ENCODE measurements around the gene RGS16. TPM values are rescaled to one million over a fixed set of nuclear protein-coding genes. Genes with fewer than 3 reads are reported as not detected.
"Not testable (repeated sequence)": the region's sequence is repeated elsewhere in the genome, so short reads cannot be mapped to it uniquely, and the experiment has no call there.

The RGS16 gene, protein sequence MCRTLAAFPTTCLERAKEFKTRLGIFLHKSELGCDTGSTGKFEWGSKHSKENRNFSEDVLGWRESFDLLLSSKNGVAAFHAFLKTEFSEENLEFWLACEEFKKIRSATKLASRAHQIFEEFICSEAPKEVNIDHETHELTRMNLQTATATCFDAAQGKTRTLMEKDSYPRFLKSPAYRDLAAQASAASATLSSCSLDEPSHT
- total RNA-seq: 1.9 TPM
- long read RNA-seq, transcript RGS16-201 (5 exons, 2,427 nt): major isoform, 9 of 14 reads
- long read RNA-seq, partial matches to known transcripts: 3 of 14 reads
- long read RNA-seq, other reads (novel, unspliced or antisense): 2 of 14 reads

DNA sequence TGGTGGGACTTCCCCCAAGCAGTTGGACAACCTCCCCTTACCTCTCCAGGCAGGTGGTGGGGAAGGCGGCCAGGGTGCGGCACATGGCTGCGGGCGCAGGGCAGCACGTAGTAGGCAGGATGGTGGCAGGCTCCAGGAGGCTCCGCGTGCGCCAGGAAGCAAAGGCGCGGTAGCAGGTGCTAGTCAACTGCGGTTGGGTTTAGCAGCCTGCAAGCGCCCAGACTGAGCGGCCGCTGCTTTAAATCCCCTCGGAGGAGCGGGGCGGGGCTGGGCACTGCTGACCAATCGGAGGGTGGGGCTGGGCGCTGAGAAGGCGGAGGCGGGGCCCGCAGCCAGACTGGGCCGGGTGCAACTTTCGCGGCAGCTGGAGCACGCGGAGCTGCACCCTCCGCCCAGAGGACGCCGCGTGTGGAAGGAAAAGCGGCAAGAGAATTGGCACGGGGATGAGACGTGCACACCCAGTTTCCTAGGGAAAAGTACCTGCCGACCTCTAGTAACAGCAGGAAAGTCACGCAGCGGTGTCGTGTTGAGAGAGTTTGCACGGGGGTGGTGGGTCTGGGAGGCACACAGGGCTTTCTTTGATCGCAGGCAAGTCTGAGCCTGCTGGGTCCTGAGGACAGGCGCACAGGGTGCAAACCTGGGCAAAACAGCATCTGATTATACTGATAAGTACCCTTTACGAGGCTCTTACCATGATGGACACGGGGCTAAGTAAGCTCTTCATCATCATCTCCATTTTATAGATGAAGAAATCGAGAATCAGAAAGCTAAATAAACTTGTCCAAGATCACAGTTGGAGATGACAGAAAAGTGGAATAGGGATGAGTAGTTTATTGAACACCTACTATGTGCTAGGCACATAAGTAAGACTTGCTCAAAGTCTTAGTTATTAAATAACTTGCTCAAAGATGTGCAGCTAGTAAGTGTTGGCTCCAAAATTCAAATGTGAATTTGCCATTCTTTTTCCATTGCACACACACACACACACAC is at the start of gene RGS16:
TSS of gene RGS16 (minus strand) at position 215 of the 990 bp plus-strand sequence. CDS start at position 85, 130 bp downstream.
- intact Hi-C loops (cut with DNase I): loop anchor here (5.0 kb wide), 2 partner anchors 118 to 233 kb away; partner anchors contain the start of gene DHX9
- peak; percentile 97 for DNase-seq (ENCODE audit: low spot score)

DNA sequence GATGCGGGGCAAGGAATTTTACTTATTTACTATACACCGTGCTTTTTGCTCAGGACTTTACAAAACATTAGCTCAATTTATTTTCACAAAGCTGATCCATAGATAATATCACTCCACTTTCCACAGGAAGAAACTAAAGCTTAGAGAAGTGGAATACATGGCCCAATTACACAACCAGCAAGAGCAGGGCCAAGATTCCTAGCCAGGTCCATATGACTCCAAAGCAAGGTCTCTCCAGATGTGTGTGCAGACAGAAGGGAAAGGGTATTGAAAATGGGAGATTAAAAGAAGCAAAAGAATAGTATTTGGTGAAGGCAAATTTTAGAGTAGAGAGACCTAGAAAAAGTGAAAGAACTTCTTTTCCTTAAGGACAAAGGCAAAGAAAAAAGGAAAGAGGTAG is 49.8 kb upstream of the RGS16 start:
- no peak for DNase-seq (ENCODE audit: low spot score)
- intact Hi-C loops (cut with DNase I): no loop called here

- DNase-seq (ENCODE audit: low spot score): no peak
- intact Hi-C loops (cut with DNase I): no loop called here
These were observed 48.7 kb upstream of the RGS16 start for GRCh38 chr1:182652933-182653332.

DNA sequence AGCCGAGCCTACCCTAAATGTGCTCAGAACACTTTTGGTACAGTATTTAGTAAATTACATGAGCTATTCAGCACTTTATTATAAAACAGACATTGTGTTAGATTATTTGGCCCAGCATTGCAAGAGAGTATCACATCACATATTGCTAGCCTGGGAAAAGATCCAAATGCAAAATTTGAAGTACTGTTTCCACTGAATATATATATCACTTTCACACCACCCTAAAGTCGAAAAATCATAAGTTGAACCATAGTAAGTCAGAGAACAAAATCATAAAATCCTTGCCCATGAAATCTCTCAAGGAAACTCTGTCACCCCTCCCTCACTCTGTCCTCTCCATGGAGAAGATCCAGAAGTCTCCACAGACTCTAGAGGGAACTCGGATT is 47.1 kb upstream of the RGS16 start:
- DNase-seq (ENCODE audit: low spot score): no peak
- intact Hi-C loops (cut with DNase I): no loop called here

GRCh38 chr1:182650678-182651338 is 46.6 kb upstream of the RGS16 start:
- no peak for DNase-seq (ENCODE audit: low spot score)
- intact Hi-C loops (cut with DNase I): no loop called here

- no peak for DNase-seq (ENCODE audit: low spot score)
- intact Hi-C loops (cut with DNase I): no loop called here
These were observed 44.9 kb upstream of the RGS16 start for GRCh38 chr1:182649041-182649440.

DNA sequence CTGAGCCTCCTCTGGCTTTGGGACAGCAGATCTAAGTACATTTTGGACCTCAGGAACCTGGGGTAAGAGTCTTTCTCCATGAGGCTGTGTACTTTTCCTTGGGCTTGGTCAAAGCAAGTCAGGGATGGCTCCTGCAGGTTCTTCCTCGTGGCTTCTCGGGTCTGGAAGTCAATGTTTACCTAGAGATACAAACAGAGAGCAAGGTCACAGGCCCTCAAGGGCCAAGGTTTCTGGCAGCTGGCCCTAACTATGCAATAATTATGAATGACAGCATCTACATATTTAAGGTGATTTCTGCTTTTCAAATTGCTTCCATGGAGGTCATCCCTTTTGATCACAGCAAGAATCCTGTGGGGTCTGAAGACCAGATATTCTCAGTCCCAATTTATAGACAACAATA is 42.5 kb upstream of the RGS16 start:
- no peak for DNase-seq (ENCODE audit: low spot score)
- intact Hi-C loops (cut with DNase I): no loop called here

DNA sequence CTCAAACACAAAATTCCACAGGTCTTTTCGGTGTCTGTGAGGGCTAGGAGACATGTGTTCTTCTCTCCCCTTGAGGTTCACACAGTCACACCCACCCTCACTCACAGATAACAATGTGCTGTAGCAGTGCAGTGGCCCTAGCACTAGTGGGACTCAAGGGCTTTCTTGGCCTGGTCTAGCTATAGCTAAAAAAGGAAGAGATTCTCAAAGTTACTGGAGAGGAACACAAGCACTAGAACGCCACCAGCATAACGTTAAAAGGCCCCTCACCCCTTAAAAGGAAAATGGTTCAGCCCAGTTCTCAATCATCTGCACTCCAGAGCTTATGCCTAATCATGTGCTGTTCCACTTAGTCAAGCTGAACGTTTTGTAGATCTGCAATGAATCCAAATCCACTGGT is 40.7 kb upstream of the RGS16 start:
- no peak for DNase-seq (ENCODE audit: low spot score)
- intact Hi-C loops (cut with DNase I): no loop called here

DNA sequence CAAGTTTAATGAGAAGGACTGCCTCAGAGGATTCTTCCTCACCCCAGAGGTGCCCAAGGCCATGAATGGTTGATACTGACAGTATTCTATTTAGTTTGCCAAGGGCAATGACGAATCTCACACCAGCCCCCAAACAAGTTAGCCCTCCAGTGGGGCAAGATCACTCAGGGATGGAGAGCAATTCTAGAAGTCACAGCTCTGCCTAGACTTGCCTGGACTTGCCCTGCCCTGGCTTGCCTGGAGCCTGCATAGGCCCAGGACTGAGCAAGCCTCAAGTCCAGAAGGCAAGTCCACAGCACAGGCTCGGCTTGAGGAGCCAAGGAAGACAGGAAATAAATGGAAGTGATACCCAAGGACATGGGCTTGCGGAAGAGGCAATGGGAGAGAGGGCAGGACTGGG is 39.5 kb upstream of the RGS16 start:
- DNase-seq (ENCODE audit: low spot score): no peak
- intact Hi-C loops (cut with DNase I): no loop called here

DNA sequence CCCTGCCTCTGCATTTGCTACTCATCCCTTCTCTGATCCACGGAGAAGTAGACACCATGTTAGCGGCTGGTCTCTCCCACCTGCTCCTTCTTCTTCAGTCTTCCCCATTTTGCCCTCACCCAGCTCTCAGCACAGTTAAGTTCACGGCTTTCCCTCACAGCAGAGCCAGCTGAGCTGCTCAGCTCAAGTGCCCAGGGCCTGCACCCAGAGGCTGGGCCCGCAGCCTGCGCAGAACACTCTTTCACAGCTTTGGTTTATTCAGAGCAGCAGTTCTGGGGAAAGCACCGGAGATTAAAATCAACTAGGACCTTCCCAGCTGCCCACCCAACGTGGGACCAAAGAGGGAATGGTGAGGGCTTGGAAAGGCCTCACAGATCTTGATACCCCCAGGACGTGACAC is 38.3 kb upstream of the RGS16 start:
- no peak for DNase-seq (ENCODE audit: low spot score)
- intact Hi-C loops (cut with DNase I): no loop called here

DNA sequence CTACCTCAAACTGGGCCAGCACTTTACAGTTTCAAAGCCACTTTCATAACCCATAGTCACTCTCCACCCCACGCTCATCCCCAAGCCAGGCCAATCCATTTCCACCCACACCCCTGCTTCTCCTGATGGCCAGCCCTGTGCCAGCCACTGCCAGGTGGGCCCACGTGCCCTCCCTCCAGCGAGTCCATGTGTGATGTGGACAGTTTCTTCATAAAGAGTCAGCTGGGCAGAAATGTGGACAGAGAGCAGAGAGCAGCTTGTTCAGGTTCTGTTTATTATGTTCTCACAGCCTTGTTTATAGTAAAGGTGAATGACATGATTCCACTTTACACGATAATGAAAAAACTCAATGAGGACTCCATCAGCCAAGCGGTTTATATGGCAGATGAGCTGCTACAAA is 37.4 kb upstream of the RGS16 start:
- no peak for DNase-seq (ENCODE audit: low spot score)

GRCh38 chr1:182639330-182639729 is 35.1 kb upstream of the RGS16 start:
- DNase-seq (ENCODE audit: low spot score): no peak
- intact Hi-C loops (cut with DNase I): no loop called here

More for the DNA sequence above, 37.4 kb upstream of the RGS16 start:
- intact Hi-C loops (cut with DNase I): no loop called here

- DNase-seq (ENCODE audit: low spot score): no peak
- intact Hi-C loops (cut with DNase I): no loop called here
These were observed 33.6 kb upstream of the RGS16 start for GRCh38 chr1:182637769-182638168.

GRCh38 chr1:182635871-182636270 is 31.7 kb upstream of the RGS16 start:
- DNase-seq (ENCODE audit: low spot score): no peak
- intact Hi-C loops (cut with DNase I): no loop called here

- intact Hi-C loops (cut with DNase I): no loop called here
- no peak for DNase-seq (ENCODE audit: low spot score)
These were observed 30.3 kb upstream of the RGS16 start for GRCh38 chr1:182634306-182635072.

DNA sequence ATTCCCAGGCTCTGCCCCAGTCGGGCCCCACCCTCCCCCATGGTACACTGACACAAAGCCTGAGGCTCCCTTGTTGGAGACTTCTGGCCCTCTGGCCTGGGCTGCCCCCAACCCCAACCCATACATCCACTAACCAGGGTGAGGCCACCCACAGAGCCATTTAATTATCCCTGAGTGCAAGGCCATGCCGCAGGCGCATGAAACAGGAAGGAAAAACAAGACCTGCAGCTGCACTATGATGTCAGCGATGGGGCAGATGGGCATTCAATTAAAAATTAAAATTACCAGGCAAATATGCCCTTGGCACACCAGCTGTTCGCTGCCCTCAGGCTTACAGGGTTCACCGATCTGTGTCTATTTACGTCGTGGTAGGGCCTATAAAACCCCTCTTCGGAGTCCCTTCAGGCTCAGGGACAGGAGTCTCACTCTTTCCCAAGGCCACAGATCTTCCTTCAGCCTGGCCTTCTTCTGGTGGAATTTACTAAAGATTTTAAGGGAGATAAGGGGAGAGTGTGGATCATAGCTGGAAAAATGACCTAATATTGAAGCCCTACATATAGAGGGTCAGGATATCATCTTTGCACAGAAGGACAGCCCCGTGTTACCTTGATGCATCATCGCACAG is 29.6 kb upstream of the RGS16 start:
- intact Hi-C loops (cut with DNase I): no loop called here
- DNase-seq (ENCODE audit: low spot score): no peak

GRCh38 chr1:182633031-182633430 is 28.8 kb upstream of the RGS16 start:
- intact Hi-C loops (cut with DNase I): no loop called here
- no peak for DNase-seq (ENCODE audit: low spot score)

- DNase-seq (ENCODE audit: low spot score); intact Hi-C loops (cut with DNase I): not testable (repeated sequence)
These were observed 28.3 kb upstream of the RGS16 start for GRCh38 chr1:182632441-182632857.

DNA sequence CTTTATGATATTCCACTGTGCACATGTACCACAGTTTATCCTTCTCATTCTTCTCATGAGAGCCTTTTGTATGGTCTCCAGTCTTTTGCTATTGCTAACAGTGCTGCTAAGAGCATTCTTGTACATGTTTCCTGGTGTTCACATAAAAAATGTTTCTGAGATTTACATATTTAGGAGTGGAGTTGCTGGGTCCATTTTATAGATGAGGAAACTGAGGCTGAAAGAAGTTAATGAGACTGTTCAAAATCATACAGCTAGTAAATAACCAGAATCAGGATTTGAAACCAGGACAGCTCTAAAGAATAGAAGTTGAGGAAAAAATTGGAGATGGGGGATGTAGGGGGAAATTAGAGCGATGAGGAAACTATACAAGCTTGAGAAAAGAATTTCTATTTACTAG is 27.8 kb upstream of the RGS16 start:
- DNase-seq (ENCODE audit: low spot score): no peak
- intact Hi-C loops (cut with DNase I): no loop called here
